OCI-LY7 (cell line): Measurements from ENCODE around the gene CENPX.

Source experiments
- CTCF ChIP-seq: fragments of 200-600 bp; sonication (generic); conservative IDR thresholded peaks from 2 replicates; pipeline ENCODE4 v1.5.1; 2014; ENCODE audit warnings: mild to moderate bottlenecking, antibody characterized with exemption, low read length, moderate library complexity, mixed read lengths
- EZH2phosphoT487 ChIP-seq: fragments of 200-600 bp; sonication (generic); IDR thresholded peaks from 2 replicates; pipeline ENCODE4 v1.6.1; 2018; ENCODE audit warnings: low read depth, borderline replicate concordance, mild to moderate bottlenecking, mixed run types, antibody characterized with exemption, low read length, moderate library complexity, mixed read lengths

GRCh38 chr17:82064433-82065192, 41.9 kb upstream of the CENPX start:
- no peak for TF ChIP-seq CTCF
- TF ChIP-seq EZH2phosphoT487: no peak
